ENCODE measurements around the gene MARK1.

MARK1 gene

DNA sequence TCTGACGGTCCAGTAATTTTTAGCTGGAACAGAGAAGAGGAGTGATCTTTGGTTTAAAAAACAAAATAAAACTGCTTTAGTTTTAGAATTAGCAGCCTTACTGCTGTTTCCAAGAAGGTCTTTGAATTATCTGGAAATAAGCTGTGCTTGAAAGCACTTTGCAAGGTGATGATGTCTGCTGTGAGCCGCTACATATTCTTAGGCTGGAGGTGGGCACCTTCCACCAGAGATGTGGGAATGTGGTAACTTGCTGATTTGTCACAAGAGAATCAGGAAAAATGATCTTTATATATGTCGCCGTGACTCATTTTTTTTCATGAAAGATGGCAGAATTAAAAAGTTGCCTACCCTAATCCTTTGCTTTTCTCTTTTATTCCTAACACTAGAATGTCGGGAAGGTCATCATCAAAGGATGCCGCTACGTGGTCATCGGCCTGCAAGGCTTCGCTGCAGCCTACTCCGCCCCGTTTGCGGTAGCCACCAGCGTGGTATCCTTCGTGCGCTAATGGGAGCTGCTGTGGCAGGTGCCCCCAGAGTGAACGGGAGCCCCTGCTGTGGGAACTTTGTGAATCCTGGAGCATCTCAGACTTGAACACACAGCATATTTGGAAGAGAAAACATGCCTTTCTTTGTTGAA, 168.4 kb downstream of the MARK1 start:
- Histone ChIP-seq H3K4me1 (ENCODE audit: control insufficient read depth, insufficient read depth, low read length) (peaks cover 2% of the 10 kb centered on the region; the same call in 1 of the 2 replicates), H3K4me3 (ENCODE audit: low read depth, low read length) (no peak overlapping the region), H3K27ac (ENCODE audit: extremely low read depth, low read depth, low read length) (no peak overlapping the region), H3K36me3 (ENCODE audit: control insufficient read depth in 2 of 2, insufficient read depth in 1 of 2, low read length in 2 of 2) (peaks cover 0 to 18% of the 10 kb centered on the region in 2 experiments; a peak in 1 of 3 replicates), H3K9me3 (ENCODE audit: control insufficient read depth, insufficient read depth, low read depth, low read length) (no peaks in the 10 kb centered on the region)
- TF ChIP-seq, protein P1, sequence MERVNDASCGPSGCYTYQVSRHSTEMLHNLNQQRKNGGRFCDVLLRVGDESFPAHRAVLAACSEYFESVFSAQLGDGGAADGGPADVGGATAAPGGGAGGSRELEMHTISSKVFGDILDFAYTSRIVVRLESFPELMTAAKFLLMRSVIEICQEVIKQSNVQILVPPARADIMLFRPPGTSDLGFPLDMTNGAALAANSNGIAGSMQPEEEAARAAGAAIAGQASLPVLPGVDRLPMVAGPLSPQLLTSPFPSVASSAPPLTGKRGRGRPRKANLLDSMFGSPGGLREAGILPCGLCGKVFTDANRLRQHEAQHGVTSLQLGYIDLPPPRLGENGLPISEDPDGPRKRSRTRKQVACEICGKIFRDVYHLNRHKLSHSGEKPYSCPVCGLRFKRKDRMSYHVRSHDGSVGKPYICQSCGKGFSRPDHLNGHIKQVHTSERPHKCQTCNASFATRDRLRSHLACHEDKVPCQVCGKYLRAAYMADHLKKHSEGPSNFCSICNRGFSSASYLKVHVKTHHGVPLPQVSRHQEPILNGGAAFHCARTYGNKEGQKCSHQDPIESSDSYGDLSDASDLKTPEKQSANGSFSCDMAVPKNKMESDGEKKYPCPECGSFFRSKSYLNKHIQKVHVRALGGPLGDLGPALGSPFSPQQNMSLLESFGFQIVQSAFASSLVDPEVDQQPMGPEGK (tag by site-specific recombination; IDR thresholded peaks at IDR 0.05), result no peak
- TF ChIP-seq ZNF585B (tag by site-specific recombination; IDR thresholded peaks at IDR 0.05) (no peak), ZNF112 (tag by site-specific recombination; IDR thresholded peaks at IDR 0.05) (no peak), ZNF623 (tag by site-specific recombination; IDR thresholded peaks at IDR 0.05) (no peak), ZNF555 (tag by site-specific recombination; conservative IDR thresholded peaks at IDR 0.05) (no peak), YY2 (tag by site-specific recombination; IDR thresholded peaks at IDR 0.05) (no peak), ZNF274 (IDR thresholded peaks at IDR 0.05; ENCODE audit: low read length) (no peak), ZNF274 (tag by site-specific recombination; IDR thresholded peaks at IDR 0.05; ENCODE audit: borderline replicate concordance) (no peak), MEIS1 (CRISPR knock-in tag; IDR thresholded peaks at IDR 0.05; ENCODE audit: borderline replicate concordance) (no peak), ZNF560 (tag by site-specific recombination; IDR thresholded peaks at IDR 0.05; ENCODE audit: borderline replicate concordance) (no peak), RBAK (tag by site-specific recombination; IDR thresholded peaks at IDR 0.05) (no peak)
- TF ChIP-seq, protein P2, sequence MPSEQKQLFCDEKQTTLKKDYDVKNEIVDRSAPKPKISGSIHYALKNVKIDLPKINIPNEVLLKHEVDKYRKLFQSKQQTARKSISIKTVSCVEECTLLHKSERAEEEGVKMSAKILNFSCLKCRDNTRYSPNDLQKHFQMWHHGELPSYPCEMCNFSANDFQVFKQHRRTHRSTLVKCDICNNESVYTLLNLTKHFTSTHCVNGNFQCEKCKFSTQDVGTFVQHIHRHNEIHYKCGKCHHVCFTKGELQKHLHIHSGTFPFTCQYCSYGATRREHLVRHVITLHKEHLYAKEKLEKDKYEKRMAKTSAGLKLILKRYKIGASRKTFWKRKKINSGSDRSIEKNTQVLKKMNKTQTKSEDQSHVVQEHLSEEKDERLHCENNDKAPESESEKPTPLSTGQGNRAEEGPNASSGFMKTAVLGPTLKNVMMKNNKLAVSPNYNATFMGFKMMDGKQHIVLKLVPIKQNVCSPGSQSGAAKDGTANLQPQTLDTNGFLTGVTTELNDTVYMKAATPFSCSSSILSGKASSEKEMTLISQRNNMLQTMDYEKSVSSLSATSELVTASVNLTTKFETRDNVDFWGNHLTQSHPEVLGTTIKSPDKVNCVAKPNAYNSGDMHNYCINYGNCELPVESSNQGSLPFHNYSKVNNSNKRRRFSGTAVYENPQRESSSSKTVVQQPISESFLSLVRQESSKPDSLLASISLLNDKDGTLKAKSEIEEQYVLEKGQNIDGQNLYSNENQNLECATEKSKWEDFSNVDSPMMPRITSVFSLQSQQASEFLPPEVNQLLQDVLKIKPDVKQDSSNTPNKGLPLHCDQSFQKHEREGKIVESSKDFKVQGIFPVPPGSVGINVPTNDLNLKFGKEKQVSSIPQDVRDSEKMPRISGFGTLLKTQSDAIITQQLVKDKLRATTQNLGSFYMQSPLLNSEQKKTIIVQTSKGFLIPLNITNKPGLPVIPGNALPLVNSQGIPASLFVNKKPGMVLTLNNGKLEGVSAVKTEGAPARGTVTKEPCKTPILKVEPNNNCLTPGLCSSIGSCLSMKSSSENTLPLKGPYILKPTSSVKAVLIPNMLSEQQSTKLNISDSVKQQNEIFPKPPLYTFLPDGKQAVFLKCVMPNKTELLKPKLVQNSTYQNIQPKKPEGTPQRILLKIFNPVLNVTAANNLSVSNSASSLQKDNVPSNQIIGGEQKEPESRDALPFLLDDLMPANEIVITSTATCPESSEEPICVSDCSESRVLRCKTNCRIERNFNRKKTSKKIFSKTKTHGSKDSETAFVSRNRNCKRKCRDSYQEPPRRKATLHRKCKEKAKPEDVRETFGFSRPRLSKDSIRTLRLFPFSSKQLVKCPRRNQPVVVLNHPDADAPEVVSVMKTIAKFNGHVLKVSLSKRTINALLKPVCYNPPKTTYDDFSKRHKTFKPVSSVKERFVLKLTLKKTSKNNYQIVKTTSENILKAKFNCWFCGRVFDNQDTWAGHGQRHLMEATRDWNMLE (tag by site-specific recombination; conservative IDR thresholded peaks at IDR 0.05; ENCODE audit: low read depth), result no peak
- TF ChIP-seq, protein P3, sequence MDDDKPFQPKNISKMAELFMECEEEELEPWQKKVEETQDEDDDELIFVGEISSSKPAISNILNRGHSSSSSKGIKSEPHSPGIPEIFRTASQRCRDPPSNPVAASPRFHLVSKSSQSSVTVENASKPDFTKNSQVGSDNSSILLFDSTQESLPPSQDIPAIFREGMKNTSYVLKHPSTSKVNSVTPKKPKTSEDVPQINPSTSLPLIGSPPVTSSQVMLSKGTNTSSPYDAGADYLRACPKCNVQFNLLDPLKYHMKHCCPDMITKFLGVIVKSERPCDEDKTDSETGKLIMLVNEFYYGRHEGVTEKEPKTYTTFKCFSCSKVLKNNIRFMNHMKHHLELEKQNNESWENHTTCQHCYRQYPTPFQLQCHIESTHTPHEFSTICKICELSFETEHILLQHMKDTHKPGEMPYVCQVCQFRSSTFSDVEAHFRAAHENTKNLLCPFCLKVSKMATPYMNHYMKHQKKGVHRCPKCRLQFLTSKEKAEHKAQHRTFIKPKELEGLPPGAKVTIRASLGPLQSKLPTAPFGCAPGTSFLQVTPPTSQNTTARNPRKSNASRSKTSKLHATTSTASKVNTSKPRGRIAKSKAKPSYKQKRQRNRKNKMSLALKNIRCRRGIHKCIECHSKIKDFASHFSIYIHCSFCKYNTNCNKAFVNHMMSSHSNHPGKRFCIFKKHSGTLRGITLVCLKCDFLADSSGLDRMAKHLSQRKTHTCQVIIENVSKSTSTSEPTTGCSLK (tag by site-specific recombination; IDR thresholded peaks at IDR 0.05), result no peak
- TF ChIP-seq, protein P4, sequence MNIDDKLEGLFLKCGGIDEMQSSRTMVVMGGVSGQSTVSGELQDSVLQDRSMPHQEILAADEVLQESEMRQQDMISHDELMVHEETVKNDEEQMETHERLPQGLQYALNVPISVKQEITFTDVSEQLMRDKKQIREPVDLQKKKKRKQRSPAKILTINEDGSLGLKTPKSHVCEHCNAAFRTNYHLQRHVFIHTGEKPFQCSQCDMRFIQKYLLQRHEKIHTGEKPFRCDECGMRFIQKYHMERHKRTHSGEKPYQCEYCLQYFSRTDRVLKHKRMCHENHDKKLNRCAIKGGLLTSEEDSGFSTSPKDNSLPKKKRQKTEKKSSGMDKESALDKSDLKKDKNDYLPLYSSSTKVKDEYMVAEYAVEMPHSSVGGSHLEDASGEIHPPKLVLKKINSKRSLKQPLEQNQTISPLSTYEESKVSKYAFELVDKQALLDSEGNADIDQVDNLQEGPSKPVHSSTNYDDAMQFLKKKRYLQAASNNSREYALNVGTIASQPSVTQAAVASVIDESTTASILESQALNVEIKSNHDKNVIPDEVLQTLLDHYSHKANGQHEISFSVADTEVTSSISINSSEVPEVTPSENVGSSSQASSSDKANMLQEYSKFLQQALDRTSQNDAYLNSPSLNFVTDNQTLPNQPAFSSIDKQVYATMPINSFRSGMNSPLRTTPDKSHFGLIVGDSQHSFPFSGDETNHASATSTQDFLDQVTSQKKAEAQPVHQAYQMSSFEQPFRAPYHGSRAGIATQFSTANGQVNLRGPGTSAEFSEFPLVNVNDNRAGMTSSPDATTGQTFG (tag by site-specific recombination; IDR thresholded peaks at IDR 0.05; ENCODE audit: borderline replicate concordance), result no peak
- ChIA-PET POLR2A (no interaction called here), CTCF (no interaction called here)

All from HEK293 (cell line).